T-helper 1 cell (primary cell): Measurements from ENCODE around the gene DHPS.
"Not testable (repeated sequence)": the region's sequence is repeated elsewhere in the genome, so short reads cannot be mapped to it uniquely, and the experiment has no call there.

Experiments
- DNase-seq, 5 donors: peaks; one replicate each; pipeline ENCODE4 v3.0.0-alpha.2; 2012 to 2020

Gene DHPS

DNA sequence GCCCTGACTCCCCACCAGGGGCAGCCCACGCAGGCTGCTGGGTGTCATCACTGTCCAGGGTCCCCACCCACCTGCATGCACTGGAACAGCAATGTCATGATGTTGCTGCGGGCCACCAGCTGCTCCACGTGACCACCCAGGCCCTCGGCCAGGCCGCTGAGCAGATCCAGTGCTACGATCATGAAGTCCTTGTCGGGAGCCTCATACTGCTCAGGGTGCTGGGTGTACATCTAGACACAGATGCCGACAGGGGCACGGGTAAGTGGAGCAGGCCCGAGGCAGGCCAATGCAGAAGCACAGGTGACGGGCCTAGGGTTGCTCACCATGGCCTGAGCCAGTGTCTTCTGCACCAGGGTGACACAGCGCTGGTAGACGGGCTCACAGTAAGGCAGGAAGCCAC lies 23.5 kb upstream of the DHPS start:
- DNase-seq: no peak

- no peak for DNase-seq
These were observed 21.4 kb upstream of the DHPS start for GRCh38 chr19:12703046-12703445.

DNA sequence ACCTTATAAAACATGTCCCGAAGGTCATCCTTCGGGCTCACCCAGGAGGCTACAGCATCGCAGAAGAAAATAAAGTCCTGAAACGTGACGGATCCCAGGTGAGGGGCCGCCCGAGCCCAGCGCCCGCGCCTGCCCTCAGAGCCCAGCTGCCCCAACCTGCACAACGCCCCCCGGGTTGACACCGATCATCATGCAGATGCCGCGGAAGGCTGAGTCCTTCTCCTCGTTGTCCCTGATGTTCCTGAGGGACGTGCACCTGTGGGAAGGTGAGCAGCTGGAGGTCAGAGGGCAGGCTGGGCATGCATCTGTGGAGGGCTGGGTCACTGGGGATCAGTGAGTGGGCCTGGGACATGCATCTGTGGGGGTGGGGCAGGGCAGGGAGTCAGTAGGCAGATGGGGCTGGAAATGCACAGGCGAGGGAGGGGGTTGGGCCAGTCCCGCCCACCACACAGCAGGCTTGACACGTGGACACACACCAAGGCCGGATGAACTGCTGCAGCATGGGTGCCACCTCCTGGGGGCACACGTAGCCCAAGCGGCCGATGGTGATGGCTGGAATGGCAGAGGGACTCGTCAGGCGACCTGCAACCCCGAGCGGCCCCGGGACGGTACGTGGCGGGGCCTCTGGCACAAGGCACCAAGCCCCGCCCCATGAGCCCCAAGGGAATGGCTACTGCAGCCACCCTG lies 20.1 kb upstream of the DHPS start:
- DNase-seq: no peak

GRCh38 chr19:12698138-12698537 lies 16.5 kb upstream of the DHPS start:
- DNase-seq: no peak

GRCh38 chr19:12697425-12697824 lies 15.7 kb upstream of the DHPS start:
- DNase-seq: not testable (repeated sequence)

DNA sequence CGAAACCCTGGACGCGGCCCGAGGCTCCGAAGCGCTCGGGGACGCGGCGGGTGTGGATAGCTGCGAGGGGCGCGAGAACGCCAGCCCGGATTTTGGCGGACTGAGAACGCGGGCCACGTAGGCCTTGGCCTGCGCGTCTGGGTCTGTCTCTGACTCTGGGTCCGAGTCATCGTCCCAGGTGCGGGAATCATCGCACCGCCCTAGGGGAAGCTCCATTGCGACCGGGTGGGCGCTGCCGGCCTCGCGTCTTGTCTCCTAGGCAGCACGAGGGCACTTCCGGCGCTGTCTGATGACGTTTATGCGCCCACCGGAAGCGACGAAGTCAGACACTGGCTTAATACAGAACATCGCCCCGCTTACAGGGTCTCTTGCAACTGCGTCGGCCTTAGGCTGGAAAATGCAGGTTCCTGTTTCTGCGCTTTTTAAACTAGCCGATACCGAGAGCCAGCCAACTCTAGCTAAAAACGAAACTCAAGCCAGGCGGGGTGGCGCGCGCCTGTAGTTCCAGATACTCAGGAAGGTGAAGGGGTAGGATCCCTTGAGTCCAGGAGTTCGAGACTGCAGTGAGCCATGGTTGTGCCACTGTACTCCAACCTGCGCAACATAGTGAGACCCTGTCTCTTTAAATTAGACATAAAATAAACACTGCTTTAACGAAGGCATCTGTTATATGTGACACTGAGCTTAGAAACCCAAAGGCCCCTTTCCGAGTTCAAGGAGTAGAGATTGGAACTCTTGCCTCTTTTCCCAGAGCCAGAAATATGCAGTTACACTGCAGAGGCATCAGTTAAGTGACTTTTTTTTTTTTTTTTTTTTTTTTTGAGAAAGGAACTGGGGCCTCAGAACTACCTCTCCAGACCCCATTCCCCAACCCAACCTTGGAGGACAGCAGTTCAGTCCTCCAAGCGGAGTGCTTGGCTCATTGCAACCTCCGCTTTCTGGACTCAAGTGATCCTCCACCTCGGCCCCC lies 15.0 kb upstream of the DHPS start, which contains the start of gene FBXW9:
Gene FBXW9, minus strand, starts transcription at position 266 of the 970 bp plus-strand sequence. Its CDS starts 50 bp downstream, at position 216.
- peak; percentile 90 to 97 (median 94) for DNase-seq

GRCh38 chr19:12695997-12696365 lies 14.3 kb upstream of the DHPS start:
- DNase-seq: no peak

DNA sequence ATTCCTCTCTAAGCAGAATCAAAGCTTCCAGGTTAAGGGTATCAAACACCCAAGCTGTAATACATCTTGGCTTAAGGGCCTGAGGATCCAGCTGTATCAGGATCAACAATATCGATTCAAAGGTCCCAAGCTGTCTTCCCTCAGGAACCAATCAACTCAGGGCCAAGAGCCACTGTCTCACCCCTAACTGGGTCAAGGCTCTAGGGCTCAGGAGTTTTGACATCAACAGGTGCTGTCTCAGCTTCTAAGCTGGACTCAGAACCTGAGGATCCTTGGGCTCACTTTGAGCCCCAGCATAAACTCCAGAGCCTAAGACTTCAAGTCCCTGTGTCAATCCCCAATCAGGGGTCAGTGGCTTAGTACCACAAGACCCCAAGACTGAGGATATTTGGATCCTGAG lies 13.8 kb upstream of the DHPS start:
- DNase-seq: no peak

DNA sequence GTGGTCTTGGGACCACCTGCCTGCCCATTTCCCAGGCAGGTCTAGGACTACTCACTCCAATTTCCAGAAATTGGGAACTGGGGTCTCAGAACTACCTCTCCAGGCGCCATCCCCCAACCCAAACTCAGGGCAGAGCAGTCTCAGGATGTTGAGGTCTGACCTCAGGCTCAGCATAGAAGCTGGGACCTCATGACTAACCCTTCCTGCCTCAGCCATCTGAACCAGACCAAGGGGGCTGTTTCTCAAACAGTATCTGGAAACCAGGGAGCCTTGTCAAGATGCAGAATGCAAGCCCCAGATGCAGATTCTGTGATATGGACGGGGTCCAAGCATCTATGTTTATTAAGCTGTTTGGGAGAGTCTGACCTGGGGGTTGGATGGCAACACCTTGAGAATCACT lies 13.4 kb upstream of the DHPS start:
- DNase-seq: no peak

GRCh38 chr19:12694641-12695040 lies 13.0 kb upstream of the DHPS start:
- no peak for DNase-seq

DNA sequence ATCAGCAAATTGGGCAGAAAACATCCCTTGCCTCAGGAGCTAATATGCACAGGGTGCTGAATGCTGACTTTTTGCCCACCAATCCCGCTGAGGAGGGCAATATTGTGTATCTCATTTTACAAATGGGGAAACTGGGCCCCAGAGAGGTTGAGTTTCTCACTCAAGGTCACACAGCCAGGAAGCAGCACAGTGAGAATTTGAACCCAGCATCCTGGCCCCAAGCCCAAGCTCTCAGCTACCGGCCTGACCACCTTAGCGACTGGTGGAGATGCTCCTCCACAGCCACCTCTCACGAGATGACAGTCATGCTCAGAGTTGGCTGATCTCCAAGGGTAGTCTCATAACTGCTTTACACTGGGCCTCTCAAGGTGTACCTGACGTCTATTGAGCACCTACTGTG lies 11.3 kb upstream of the DHPS start:
- no peak for DNase-seq

DNA sequence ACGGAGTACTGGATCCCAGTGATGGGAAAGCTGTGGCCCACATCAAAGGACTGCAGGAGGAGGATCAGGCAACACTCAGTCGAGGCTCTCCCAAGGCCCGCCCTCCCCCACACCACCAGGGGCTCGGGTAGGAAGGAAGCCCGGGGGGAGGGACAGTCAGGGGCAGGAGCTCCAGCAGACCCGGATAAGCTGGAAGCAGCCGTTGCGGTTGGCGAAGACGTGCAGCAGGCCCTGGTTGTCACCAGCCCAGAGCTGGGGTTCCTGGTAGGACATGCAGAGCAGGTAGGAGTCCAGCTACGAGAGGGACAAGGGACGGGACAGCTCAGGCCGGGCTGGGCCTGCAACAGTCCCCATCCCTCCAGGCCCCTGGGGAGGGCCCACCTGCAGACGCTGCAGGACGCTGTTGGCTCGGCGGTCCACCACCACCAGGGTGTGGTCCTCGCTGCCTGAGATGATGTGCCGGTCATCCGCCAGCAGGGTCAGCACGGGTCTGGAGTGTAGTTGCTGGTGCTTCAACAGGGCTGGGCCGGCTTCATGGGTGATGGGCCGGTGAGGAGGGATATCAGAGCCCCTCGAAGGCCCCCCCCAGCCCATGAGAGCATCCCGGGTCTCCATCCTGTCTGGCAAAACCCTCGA lies 8.0 kb upstream of the DHPS start:
- no peak for DNase-seq

DNA sequence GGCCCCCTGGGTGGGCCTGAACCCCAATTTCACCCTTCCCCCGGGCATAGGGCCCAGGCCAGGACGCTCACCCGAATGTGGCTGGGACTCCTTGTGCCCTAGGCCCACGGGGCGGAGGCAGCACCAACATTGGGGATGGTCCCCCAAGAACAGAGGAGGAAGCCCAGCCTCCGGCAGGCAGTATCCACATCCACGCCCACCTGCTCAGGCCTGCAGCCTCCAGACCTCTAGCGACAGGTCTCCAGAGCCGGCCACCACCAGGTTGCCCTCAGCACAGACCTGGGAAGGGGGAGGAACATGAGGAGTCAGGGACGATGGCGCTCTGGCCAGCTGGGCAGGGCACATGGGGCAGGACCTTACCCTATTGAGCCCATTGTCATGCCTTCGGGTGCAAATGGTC lies 7.3 kb upstream of the DHPS start:
- no peak for DNase-seq

DNA sequence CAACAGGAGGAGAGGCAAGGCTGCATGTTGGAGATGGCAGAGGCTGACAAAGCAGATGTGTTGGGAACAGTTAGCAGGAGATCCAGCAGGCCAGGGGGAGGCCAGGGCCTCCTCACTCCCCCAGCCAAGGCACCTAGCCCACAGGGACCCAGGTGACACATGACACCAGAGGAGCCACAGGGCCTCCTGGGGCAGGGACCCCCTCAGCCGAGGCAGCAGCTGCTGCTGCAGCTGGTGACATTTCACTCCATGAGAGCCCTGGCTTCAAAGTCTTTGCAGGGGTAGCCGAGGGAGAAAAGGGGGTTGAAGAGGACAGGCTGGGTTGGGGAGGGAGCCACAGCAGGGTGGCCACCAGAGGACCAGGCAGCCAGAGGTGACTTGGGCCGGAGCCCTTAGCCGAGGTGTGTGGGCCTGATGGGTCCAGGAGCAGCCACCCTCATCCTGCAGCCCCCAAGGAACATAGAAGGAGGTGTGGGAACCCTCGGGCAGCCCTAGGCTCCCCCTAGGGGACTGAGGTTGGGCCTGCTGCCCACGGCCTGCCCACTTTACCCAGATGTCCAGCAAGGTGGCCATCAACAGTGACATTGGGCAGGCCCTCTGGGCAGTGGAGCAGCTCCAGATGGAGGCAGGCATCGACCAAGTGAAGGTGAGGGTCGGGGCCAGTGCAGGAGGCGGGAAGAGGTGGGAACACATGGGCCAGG lies 6.0 kb upstream of the DHPS start, which contains the start of gene GNG14:
Gene GNG14, plus strand, starts transcription at position 503 of the 701 bp plus-strand sequence. Its CDS starts 51 bp downstream, at position 554.
- no peak for DNase-seq

DNA sequence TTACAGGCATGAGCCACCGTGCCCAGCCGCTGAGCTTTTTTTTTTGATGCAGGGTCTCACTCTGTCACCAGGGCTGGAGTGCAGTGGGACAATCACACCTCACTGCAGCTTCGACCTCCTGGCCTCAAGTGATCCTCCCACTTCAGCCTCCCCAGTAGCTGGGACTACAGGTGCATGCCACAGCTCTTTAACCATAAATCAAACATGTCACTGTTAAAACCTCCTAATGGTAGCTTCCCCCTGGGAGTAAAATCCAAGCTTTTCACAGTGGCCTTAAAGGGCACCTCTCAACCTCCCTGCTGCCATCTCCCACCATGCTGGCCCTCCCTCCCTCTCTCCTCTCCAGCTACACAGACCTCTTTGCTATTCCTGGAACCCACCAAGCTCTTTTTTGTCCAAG lies 4.2 kb upstream of the DHPS start:
- DNase-seq: no peak

DNA sequence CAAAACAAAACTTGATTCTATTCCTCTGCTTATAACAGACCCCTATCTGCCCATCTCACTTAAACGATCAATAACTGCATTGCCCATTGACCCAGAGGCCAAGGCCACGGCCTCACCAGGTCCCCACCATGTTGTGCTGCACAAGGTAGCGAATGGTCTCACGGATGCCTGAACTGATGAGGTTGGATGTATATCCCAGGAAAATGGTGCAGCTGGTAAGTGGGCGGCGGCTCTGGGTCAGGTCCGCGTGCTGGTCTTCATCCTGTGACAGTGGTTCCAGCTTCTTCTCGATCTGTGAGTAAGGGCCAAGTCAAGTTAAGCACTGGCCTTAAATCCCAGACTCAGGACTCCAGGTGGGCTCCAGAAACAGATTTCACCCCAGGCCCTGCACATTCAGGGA lies 1.6 kb downstream of the DHPS start:
- DNase-seq: no peak

DNA sequence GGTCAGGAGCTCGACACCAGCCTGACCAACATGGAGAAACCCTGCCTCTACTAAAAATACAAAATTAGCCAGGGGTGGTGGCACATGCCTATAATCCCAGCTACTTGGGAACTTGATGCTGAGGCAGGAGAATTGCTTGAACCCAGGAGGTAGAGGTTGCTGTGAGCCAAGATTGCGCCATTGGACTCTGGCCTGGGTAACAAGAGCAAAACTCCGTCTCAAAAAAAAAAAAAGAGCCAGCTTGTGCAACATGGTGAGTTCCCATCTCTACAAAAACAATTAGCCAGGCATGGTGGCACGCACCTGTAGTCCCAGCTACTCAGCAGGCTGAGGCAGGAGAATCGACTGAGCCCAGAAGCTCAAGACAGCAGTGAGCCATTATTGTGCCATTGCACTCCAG lies 3.6 kb downstream of the DHPS start:
- not testable (repeated sequence) for DNase-seq

DNA sequence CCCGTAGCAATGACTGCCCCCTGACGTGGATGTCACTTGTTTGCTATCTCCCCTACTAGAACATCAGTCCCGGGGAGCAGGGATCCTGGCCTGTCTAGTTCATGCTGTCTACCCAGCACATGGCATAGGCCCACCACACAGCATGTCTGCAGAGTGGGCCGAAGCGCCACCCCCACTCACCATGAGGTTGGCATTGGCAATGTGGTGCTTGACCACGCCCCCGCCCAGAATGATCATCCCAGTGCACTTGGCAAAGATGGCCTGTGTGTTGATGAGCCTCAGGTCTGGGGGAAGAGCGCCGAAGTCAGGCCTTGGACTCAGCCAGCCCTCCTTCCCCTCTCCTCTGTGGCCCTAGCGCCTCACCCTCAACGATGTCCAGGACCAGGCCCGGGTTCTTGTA lies 4.8 kb downstream of the DHPS start:
- no peak for DNase-seq

GRCh38 chr19:12676384-12676792 lies 5.3 kb downstream of the DHPS start:
- peak; percentile 63 to 82 (median 71) for DNase-seq

- DNase-seq: no peak
These were observed 5.7 kb downstream of the DHPS start for GRCh38 chr19:12675940-12676339.

GRCh38 chr19:12675399-12675798 lies 6.3 kb downstream of the DHPS start:
- no peak for DNase-seq

DNA sequence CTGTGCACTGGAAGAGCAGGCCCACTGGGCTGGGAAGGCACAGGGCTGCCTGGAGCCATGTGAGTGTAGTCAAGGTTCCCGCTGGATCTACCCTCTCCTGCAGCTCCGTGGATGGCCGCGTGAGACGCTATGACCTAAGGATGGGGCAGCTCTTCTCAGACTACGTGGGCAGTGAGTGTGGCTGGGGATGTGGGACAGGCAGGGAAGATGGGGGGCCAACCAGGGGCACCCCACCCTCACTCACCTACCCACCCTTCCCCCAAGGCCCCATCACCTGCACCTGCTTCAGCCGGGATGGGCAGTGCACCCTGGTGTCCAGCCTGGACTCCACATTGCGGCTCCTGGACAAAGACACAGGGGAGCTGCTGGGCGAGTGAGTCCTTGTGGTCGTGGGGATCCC lies 8.9 kb downstream of the DHPS start:
- DNase-seq: no peak
